Neural progenitor cell (in vitro differentiated cells): ENCODE results near the gene RIPPLY3.

Experiments
- CTCF ChIP-seq: fragments of 200-600 bp; sonication (generic); IDR thresholded peaks from 2 replicates; pipeline ENCODE4 v1.5.1; 2017; ENCODE audit warnings: antibody characterized with exemption, mild to moderate bottlenecking
- EZH2 ChIP-seq: fragments of 200-600 bp; sonication (generic); IDR thresholded peaks from 2 replicates; pipeline ENCODE4 v1.6.1; 2017; ENCODE audit warnings: antibody characterized with exemption, mild to moderate bottlenecking, moderate library complexity

GRCh38 chr21:36988536-36988935 is 18.0 kb upstream of the RIPPLY3 start:
- no peak for TF ChIP-seq EZH2
- TF ChIP-seq CTCF = no peak
